Measurements from ENCODE around the gene RIMBP2.

The RIMBP2 gene

DNA sequence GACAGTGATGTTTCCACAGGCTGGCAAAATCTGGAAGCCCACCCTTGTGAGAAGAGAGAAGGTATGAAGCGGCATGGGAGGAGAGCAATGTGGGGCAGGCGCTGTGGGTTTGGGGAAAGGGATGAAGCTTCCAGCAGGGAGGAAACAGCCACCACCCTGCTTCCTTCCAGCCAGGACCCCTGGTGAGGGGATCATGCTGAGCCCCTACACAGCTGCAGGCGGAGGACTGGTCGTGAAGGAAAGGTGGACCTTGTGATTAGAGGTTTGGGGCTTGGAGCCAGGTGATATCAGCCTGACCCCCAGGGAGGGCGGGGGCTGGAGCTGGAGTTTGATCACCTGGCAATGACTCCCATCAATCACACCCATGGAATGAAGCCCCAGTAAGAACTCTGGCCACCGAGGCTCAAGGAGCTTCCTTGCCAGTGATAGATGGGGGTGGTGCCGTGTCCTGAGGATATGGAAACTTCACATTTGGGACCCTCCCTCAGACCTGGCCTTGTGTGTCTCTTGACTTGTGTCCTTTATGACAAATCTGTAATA, 48.6 kb downstream of the RIMBP2 start:
- TF ChIP-seq, protein P1, sequence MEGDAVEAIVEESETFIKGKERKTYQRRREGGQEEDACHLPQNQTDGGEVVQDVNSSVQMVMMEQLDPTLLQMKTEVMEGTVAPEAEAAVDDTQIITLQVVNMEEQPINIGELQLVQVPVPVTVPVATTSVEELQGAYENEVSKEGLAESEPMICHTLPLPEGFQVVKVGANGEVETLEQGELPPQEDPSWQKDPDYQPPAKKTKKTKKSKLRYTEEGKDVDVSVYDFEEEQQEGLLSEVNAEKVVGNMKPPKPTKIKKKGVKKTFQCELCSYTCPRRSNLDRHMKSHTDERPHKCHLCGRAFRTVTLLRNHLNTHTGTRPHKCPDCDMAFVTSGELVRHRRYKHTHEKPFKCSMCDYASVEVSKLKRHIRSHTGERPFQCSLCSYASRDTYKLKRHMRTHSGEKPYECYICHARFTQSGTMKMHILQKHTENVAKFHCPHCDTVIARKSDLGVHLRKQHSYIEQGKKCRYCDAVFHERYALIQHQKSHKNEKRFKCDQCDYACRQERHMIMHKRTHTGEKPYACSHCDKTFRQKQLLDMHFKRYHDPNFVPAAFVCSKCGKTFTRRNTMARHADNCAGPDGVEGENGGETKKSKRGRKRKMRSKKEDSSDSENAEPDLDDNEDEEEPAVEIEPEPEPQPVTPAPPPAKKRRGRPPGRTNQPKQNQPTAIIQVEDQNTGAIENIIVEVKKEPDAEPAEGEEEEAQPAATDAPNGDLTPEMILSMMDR (IDR thresholded peaks at IDR 0.05; ENCODE audit: low read depth, low read length, missing control alignments): no peak
- no peak for DNase-seq (ENCODE audit: extremely low read depth, low read depth)

DNA sequence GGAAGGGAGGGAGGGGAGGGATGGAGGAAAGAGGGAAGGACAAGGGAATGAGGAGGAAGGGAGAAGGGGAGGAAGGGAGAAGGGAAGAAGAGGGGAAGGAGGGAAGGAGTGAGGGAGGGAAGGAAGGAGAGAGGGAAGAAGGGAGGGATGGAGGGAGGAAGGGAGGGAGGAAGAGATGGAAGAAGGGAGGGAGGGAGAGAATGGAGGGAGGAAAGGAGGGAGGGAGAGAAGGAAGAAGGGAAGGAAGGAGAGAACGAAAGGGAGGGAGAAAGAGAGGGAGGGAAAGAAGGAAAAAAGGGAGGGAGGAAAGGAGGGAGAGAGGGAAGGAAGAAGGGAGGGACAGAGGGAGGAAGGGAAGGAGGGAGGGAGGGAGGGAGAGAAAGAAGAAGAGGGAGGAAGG, 49.5 kb downstream of the RIMBP2 start:
- no peak overlapping the region for H3K4me3 ChIP-seq (replicated peaks; ENCODE audit: low read depth, low read length)
- TF ChIP-seq, protein P1 (IDR thresholded peaks at IDR 0.05; ENCODE audit: low read depth, low read length, missing control alignments): no peak
- DNase-seq (ENCODE audit: extremely low read depth, low read depth): no peak

More for the DNA sequence above, 48.6 kb downstream of the RIMBP2 start:
- H3K4me3 ChIP-seq (replicated peaks; ENCODE audit: low read depth, low read length): no peak overlapping the region

DNA sequence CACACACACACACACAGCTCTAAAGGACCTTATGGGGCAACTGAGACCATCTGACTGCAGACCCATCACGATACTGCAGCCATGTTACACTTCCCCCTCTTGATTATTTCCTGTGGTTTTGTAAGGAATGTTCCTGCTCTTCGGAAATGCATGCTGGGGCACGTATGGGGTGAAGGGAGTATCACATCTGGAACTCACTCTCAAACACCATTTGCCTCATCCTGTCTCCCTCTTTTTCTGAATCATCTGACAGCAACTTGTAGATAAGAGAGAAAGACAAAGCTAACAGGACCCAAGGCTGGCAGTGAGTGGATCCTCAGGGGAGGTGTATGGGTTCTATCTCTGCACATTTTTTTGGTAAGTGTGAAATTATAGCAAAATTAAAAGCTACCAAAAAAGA, 50.3 kb downstream of the RIMBP2 start:
- TF ChIP-seq, protein P1 (IDR thresholded peaks at IDR 0.05; ENCODE audit: low read depth, low read length, missing control alignments): no peak
- no peak for DNase-seq (ENCODE audit: extremely low read depth, low read depth)
- no peak overlapping the region for H3K4me3 ChIP-seq (replicated peaks; ENCODE audit: low read depth, low read length)

DNA sequence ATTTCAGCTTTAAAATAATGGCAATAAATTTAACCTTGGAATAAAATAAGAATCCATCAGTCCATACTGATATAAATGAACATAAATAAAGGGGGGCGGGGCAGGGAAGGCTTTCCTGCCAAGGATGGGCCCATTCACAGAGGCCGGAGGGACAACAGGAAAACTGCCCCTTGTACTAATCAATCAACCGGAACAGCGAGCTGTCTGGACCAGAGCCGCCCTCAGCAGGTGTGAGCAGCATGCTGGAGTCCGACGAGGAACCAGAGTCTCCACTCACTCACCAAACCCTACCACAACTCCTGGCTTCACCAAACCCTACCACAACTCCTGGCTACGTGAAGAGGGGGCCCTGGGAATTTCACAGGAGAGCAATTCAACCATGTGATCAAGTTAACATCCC, 51.3 kb downstream of the RIMBP2 start:
- H3K4me3 ChIP-seq (replicated peaks; ENCODE audit: low read depth, low read length): no peak overlapping the region
- TF ChIP-seq, protein P1 (IDR thresholded peaks at IDR 0.05; ENCODE audit: low read depth, low read length, missing control alignments): no peak
- DNase-seq (ENCODE audit: extremely low read depth, low read depth): no peak

DNA sequence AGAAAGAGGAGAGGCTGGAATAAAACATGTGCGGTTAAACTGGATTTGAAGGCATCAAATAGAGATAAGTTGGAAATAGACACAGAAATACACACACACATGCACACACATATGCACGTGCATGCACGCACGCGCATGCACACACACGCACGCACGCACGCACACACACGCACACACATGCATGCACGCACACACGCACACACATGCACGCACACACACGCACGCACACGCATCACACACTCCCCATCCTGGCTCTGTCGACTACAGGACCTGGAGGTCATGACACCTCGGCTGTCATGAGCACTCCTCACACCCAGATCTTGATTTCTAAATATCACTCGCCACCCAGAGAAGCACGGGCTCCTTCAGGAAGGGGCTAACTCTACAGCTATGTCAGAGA, 51.8 kb downstream of the RIMBP2 start:
- H3K4me3 ChIP-seq (replicated peaks; ENCODE audit: low read depth, low read length): no peak overlapping the region
- TF ChIP-seq, protein P1 (IDR thresholded peaks at IDR 0.05; ENCODE audit: low read depth, low read length, missing control alignments): no peak
- DNase-seq (ENCODE audit: extremely low read depth, low read depth): no peak

DNA sequence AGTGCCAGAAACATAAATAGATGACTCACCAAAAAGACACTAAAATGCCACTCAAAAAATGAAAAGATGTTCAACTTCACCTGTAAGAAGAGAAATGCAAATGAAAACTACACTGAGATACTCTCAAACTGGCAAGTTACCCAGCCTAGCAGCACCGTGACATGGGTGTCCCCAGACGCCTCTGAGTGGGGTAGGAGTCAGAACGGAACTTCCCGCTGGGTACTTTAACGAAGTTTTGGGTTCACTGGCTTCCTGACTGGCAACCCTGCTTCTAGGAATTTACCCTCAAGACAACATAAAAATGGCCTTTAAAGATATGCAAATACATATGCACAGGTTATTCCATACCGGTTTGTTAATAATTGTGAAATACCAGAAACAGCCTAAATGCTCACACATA, 52.6 kb downstream of the RIMBP2 start:
- no peak for DNase-seq (ENCODE audit: extremely low read depth, low read depth)
- H3K4me3 ChIP-seq (replicated peaks; ENCODE audit: low read depth, low read length): no peak overlapping the region
- TF ChIP-seq, protein P1 (IDR thresholded peaks at IDR 0.05; ENCODE audit: low read depth, low read length, missing control alignments): no peak

Measured in HFF-Myc (cell line).